HepG2 (cell line): Measurements from ENCODE around the gene MORN1. TPM values are rescaled to one million over a fixed set of nuclear protein-coding genes. Genes with fewer than 3 reads are reported as not detected.

Experiments
- CREB3 ChIP-seq: sonication (generic); formaldehyde crosslinking; IDR thresholded peaks from 2 replicates; pipeline ENCODE4 v1.5.0; 2020; ENCODE audit warnings: missing genetic modification reagents
- HNF4A ChIP-seq: sonication (generic); formaldehyde crosslinking; IDR thresholded peaks from 2 replicates; pipeline ENCODE4 v1.4.0; 2020; ENCODE audit warnings: missing genetic modification reagents
- HNF4G ChIP-seq, 2 experiments: sonication (generic) in 1 of 2; formaldehyde crosslinking in 1 of 2; IDR thresholded peaks; 2 replicates each; pipeline versions ENCODE4 v1.4.0 to v1.6.1; 2011 to 2020; ENCODE audit warnings: borderline replicate concordance in 2 of 2, low read depth in 2 of 2, mild to moderate bottlenecking in 2 of 2, low read length in 1 of 2, missing genetic modification reagents in 1 of 2, moderate library complexity in 1 of 2
- HOMEZ ChIP-seq: IDR thresholded peaks from 2 replicates; pipeline ENCODE4 v1.6.1; 2016; ENCODE audit warnings: low read depth
- IKZF1 ChIP-seq: fragments of 450-650 bp; IDR thresholded peaks from 2 replicates; pipeline ENCODE4 v1.7.1; 2016
- IRF1 ChIP-seq: sonication (generic); formaldehyde crosslinking; IDR thresholded peaks from 2 replicates; pipeline ENCODE4 v1.4.0; 2020; ENCODE audit warnings: low read depth, mild to moderate bottlenecking, missing genetic modification reagents
- NR2F2 ChIP-seq: IDR thresholded peaks from 2 replicates; pipeline ENCODE4 v1.6.1; 2012; ENCODE audit warnings: low read depth, inconsistent platforms, borderline replicate concordance
- TEAD2 ChIP-seq: sonication (generic); formaldehyde crosslinking; IDR thresholded peaks from 2 replicates; pipeline ENCODE4 v1.9.0; 2021; ENCODE audit warnings: missing genetic modification reagents
- XBP1 ChIP-seq: sonication (generic); formaldehyde crosslinking; IDR thresholded peaks from 2 replicates; pipeline ENCODE4 v1.5.0; 2020; ENCODE audit warnings: missing genetic modification reagents
- ZMYM3 ChIP-seq: sonication (generic); formaldehyde crosslinking; IDR thresholded peaks from 2 replicates; pipeline ENCODE4 v1.5.1; 2020; ENCODE audit warnings: mild to moderate bottlenecking, missing genetic modification reagents
- ZNF234 ChIP-seq: sonication (generic); formaldehyde crosslinking; conservative IDR thresholded peaks from 2 replicates; pipeline ENCODE4 v1.5.1; 2020; ENCODE audit warnings: mild to moderate bottlenecking, missing genetic modification reagents
- ZNF367 ChIP-seq: sonication (generic); formaldehyde crosslinking; IDR thresholded peaks from 2 replicates; pipeline ENCODE4 v1.4.0; 2020; ENCODE audit warnings: missing genetic modification reagents, borderline replicate concordance
- ZNF484 ChIP-seq: sonication (generic); formaldehyde crosslinking; IDR thresholded peaks from 2 replicates; pipeline ENCODE4 v1.5.1; 2020; ENCODE audit warnings: mild to moderate bottlenecking, low read depth, missing genetic modification reagents, borderline replicate concordance
- ZNF746 ChIP-seq: sonication (generic); formaldehyde crosslinking; IDR thresholded peaks from 2 replicates; pipeline ENCODE4 v1.8.0; 2022; ENCODE audit warnings: mild to moderate bottlenecking, missing genetic modification reagents
- ZSCAN22 ChIP-seq: sonication (generic); formaldehyde crosslinking; IDR thresholded peaks from 2 replicates; pipeline ENCODE4 v1.4.0; 2020; ENCODE audit warnings: mild to moderate bottlenecking, missing genetic modification reagents
- ZSCAN25 ChIP-seq: sonication (generic); formaldehyde crosslinking; IDR thresholded peaks from 2 replicates; pipeline ENCODE4 v1.8.0; 2022; ENCODE audit warnings: mild to moderate bottlenecking, missing genetic modification reagents
- polyA plus RNA-seq, 8 experiments: library from polyadenylated mRNA; depleted of rRNA in 3 of 8; stranded (reverse) in 7 of 8; unstranded in 1 of 8; fragments of >200 nt; fragmentation: Illumina TruSeq in 4 of 8; extraction: Trizol in 4 of 8; gene quantifications; 2 replicates each; pipeline versions ENCODE4 v1.2.1 to v1.2.3, GENCODE V29; 2011 to 2016; ENCODE audit warnings: low read depth in 4 of 8, missing spikeins in 1 of 8, mixed read lengths in 1 of 8; ENCODE audit not compliant: insufficient read depth in 1 of 8
- total RNA-seq, 5 experiments: library from RNA; depleted of rRNA; stranded (reverse); fragments of >200 nt; fragmentation: Illumina TruSeq; extraction: Trizol; gene quantifications; 2 replicates each; pipeline ENCODE4 v1.2.3, GENCODE V29; 2016; ENCODE audit warnings: low read depth in 1 of 5
- TF ChIP-seq, protein P1 (sequence below): sonication (generic); formaldehyde crosslinking; IDR thresholded peaks from 2 replicates; pipeline ENCODE4 v1.4.0; 2020; ENCODE audit warnings: mild to moderate bottlenecking, missing genetic modification reagents
- TF ChIP-seq, protein P2 (sequence below): sonication (generic); formaldehyde crosslinking; IDR thresholded peaks from 2 replicates; pipeline ENCODE4 v1.4.0; 2020; ENCODE audit warnings: missing genetic modification reagents
- TF ChIP-seq, protein P3 (sequence below): sonication (generic); formaldehyde crosslinking; IDR thresholded peaks from 2 replicates; pipeline ENCODE4 v1.9.0; 2022; ENCODE audit warnings: low read depth, missing genetic modification reagents

MORN1 gene
- total and polyA plus RNA-seq, 2 of the 13 experiments (the other 11 are each of a cell fraction or from before 2014, with no cell fraction given): 3.1 to 6.5 TPM

GRCh38 chr1:2393471-2393877, 2.1 kb upstream of the MORN1 start (continued):
- no peak for TF ChIP-seq HOMEZ (CRISPR knock-in tag)
- no peak for TF ChIP-seq ZSCAN25 (CRISPR knock-in tag)
- TF ChIP-seq, protein P1, sequence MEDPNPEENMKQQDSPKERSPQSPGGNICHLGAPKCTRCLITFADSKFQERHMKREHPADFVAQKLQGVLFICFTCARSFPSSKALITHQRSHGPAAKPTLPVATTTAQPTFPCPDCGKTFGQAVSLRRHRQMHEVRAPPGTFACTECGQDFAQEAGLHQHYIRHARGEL (CRISPR knock-in tag): no peak
- no peak for TF ChIP-seq IRF1 (CRISPR knock-in tag)
- TF ChIP-seq ZNF234 (CRISPR knock-in tag): no peak
- TF ChIP-seq HNF4G (IDR thresholded peaks at IDR 0.05; ENCODE audit: borderline replicate concordance, low read depth, low read length): peak; percentile 54
- no peak for TF ChIP-seq HNF4G (CRISPR knock-in tag; IDR thresholded peaks at IDR 0.05; ENCODE audit: borderline replicate concordance, low read depth)
- TF ChIP-seq, protein P2, sequence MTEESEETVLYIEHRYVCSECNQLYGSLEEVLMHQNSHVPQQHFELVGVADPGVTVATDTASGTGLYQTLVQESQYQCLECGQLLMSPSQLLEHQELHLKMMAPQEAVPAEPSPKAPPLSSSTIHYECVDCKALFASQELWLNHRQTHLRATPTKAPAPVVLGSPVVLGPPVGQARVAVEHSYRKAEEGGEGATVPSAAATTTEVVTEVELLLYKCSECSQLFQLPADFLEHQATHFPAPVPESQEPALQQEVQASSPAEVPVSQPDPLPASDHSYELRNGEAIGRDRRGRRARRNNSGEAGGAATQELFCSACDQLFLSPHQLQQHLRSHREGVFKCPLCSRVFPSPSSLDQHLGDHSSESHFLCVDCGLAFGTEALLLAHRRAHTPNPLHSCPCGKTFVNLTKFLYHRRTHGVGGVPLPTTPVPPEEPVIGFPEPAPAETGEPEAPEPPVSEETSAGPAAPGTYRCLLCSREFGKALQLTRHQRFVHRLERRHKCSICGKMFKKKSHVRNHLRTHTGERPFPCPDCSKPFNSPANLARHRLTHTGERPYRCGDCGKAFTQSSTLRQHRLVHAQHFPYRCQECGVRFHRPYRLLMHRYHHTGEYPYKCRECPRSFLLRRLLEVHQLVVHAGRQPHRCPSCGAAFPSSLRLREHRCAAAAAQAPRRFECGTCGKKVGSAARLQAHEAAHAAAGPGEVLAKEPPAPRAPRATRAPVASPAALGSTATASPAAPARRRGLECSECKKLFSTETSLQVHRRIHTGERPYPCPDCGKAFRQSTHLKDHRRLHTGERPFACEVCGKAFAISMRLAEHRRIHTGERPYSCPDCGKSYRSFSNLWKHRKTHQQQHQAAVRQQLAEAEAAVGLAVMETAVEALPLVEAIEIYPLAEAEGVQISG (CRISPR knock-in tag): no peak
- no peak for TF ChIP-seq CREB3 (CRISPR knock-in tag)
- TF ChIP-seq ZSCAN22 (CRISPR knock-in tag): no peak
- no peak for TF ChIP-seq ZNF746 (CRISPR knock-in tag)
- peak; percentile 70 for TF ChIP-seq HNF4A (CRISPR knock-in tag)
- no peak for TF ChIP-seq IKZF1
- TF ChIP-seq NR2F2: no peak
- no peak for TF ChIP-seq ZNF367 (CRISPR knock-in tag)
- TF ChIP-seq ZNF484 (CRISPR knock-in tag): no peak
- TF ChIP-seq XBP1 (CRISPR knock-in tag): no peak
- peak; percentile 91 for TF ChIP-seq ZMYM3
- TF ChIP-seq, protein P3, sequence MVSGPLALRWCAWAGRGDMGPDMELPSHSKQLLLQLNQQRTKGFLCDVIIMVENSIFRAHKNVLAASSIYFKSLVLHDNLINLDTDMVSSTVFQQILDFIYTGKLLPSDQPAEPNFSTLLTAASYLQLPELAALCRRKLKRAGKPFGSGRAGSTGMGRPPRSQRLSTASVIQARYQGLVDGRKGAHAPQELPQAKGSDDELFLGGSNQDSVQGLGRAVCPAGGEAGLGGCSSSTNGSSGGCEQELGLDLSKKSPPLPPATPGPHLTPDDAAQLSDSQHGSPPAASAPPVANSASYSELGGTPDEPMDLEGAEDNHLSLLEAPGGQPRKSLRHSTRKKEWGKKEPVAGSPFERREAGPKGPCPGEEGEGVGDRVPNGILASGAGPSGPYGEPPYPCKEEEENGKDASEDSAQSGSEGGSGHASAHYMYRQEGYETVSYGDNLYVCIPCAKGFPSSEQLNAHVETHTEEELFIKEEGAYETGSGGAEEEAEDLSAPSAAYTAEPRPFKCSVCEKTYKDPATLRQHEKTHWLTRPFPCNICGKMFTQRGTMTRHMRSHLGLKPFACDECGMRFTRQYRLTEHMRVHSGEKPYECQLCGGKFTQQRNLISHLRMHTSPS (CRISPR knock-in tag): no peak
- no peak for TF ChIP-seq TEAD2 (CRISPR knock-in tag)
